Tibial nerve (tissue), 4 donors: ENCODE data around the gene SDK1. TPM values are rescaled to one million over a fixed set of nuclear protein-coding genes. Genes with fewer than 3 reads are reported as not detected.
"Not testable (repeated sequence)": the region's sequence is repeated elsewhere in the genome, so short reads cannot be mapped to it uniquely, and the experiment has no call there.

Experiments
- DNase-seq, 2 donors: peaks; one replicate each; pipeline ENCODE4 v3.0.0-alpha.2; 2019; ENCODE audit warnings: low spot score in 2 of 2
- H3K27ac ChIP-seq, 4 donors: fragments of 200-600 bp; sonication (generic) in 3 of 4; one replicate each; pipeline ENCODE4 v1.5.1; 2017 to 2019; ENCODE audit warnings: mild to moderate bottlenecking in 1 of 4
- H3K27me3 ChIP-seq, 2 donors: fragments of 200-600 bp; sonication (generic) in 1 of 2; one replicate each; pipeline versions ENCODE4 v1.5.1 to v1.6.0; 2017 to 2019
- H3K36me3 ChIP-seq, 3 donors: fragments of 200-600 bp; sonication (generic); one replicate each; pipeline ENCODE4 v1.5.1; 2018 to 2019
- H3K4me1 ChIP-seq, 4 donors: fragments of 200-600 bp; sonication (generic) in 3 of 4; one replicate each; pipeline ENCODE4 v1.5.1; 2017 to 2019
- H3K4me3 ChIP-seq, 4 donors: fragments of 200-600 bp; sonication (generic) in 3 of 4; one replicate each; pipeline ENCODE4 v1.5.1; 2017 to 2019; ENCODE audit warnings: mild to moderate bottlenecking in 1 of 4, moderate library complexity in 1 of 4
- H3K9me3 ChIP-seq, 4 donors: fragments of 200-600 bp; sonication (generic) in 3 of 4; one replicate each; pipeline ENCODE4 v1.5.1; 2017 to 2019
- EP300 ChIP-seq, 2 donors: sonication (generic); formaldehyde crosslinking; IDR thresholded peaks; one replicate each; pipeline ENCODE4 v1.6.1; 2017; ENCODE audit warnings: antibody characterized with exemption in 2 of 2, mild to moderate bottlenecking in 1 of 2
- POLR2A ChIP-seq, 2 donors: fragments of 450-650 bp; IDR thresholded peaks; one replicate each; pipeline ENCODE4 v1.6.1; 2017; ENCODE audit warnings: antibody characterized with exemption in 2 of 2, mild to moderate bottlenecking in 2 of 2, moderate library complexity in 2 of 2
- WGBS, 2 donors: methylation state at CpG; one replicate each; pipeline ENCODE4 v1.1.5; 2018; 5-methylcytosine and 5-hydroxymethylcytosine counted together
- total RNA-seq, 4 donors: library from RNA; depleted of rRNA; stranded (reverse); fragments of >200 nt; gene quantifications; one replicate each; pipeline ENCODE4 v1.1.0, GENCODE V29; 2016
- TF ChIP-seq, protein P1 (sequence below), 5 experiments: fragments of 200-600 bp in 3 of 5; fragments of 450-650 bp in 2 of 5; sonication (generic) in 3 of 5; IDR thresholded peaks; one replicate each; pipeline ENCODE4 v1.5.1; 2016 to 2019; ENCODE audit warnings: antibody characterized with exemption in 5 of 5, mild to moderate bottlenecking in 3 of 5, moderate library complexity in 2 of 5

The SDK1 gene
- total RNA-seq, 4 donors from 2014 or later = 8.2 to 16.2 (median 12.9) TPM

DNA sequence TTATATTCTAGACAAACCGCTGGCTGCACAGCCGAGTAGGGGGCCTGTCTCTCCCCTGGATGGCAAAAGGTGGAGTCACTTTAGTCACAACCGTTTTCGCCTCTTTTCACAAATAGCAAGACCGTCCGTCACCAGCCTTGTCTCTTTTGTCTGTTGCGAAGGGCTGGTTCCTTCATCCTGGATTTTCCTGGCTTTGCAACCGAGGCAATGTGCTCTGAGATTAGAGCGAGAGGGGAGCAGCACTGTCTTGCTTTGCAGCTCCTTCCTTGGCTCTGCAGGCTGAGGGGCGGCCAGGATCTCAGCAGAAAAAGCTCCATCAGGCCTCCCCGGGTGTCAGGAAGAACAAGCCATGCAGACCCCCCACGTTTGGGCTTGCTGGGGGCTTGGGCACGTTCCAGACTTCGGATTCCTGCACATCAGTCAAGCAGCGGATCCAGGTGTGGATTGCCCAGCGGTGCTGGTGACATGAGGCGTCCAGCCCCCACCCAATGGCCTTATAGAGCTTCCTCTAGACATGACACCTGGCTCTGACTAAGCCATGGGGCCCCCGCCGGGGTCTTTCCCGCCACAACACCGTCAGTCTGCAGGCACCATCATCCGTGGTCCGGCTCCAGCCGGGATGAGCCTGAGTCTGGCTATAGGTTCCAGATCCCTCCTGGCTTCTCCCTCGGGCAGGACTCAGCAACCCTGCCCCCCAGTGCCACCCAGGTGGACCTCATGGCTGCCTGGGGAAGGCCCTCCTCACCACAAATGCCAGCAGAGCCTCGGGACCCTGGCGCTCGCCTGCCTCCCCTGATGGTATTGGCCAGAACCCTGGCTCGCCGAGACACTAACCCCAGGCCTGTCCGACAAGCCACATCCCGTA, 913.5 kb downstream of the SDK1 start:
- 88 to 96% methylated on average over 23 to 32 of the region's 32 CpGs for WGBS, 2 donors
- H3K27ac ChIP-seq = no peak overlapping the region
- TF ChIP-seq, protein P1, sequence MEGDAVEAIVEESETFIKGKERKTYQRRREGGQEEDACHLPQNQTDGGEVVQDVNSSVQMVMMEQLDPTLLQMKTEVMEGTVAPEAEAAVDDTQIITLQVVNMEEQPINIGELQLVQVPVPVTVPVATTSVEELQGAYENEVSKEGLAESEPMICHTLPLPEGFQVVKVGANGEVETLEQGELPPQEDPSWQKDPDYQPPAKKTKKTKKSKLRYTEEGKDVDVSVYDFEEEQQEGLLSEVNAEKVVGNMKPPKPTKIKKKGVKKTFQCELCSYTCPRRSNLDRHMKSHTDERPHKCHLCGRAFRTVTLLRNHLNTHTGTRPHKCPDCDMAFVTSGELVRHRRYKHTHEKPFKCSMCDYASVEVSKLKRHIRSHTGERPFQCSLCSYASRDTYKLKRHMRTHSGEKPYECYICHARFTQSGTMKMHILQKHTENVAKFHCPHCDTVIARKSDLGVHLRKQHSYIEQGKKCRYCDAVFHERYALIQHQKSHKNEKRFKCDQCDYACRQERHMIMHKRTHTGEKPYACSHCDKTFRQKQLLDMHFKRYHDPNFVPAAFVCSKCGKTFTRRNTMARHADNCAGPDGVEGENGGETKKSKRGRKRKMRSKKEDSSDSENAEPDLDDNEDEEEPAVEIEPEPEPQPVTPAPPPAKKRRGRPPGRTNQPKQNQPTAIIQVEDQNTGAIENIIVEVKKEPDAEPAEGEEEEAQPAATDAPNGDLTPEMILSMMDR (IDR thresholded peaks at IDR 0.05) = no peak

DNA sequence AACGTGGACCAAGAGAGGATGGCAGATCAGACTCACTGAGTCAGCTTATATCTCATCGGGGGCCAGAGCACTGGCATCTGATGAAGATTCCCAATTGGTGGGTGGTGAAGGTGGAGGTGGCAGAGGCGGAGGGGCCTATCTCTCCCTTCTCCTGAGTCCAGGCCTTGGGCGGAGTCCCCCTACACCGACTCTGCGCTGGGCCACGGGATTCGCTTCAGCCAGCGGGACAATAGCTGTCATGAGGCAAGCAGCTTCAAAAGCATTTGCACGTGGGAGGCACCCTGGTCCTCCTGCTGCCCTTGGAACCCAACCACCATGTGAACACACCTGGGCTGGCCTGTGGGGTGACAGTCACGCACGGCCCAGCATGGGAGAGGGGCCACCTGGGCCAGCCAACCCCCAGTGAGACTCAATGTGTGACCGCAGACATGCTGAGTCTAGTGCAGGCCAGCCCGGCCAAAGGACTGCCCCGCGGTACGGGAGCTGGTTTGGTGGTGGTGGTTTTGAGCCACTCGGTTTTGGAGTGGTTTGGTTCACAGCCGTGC, 914.2 kb downstream of the SDK1 start:
- H3K9me3 ChIP-seq = no peaks in the 10 kb centered on the region
- TF ChIP-seq, protein P1 (IDR thresholded peaks at IDR 0.05) = no peak
- TF ChIP-seq EP300 (IDR thresholded peaks at IDR 0.05) (no peak), POLR2A (IDR thresholded peaks at IDR 0.05) (no peak)
- no peaks in the 10 kb centered on the region for H3K27me3 ChIP-seq
- no peaks in the 10 kb centered on the region for H3K4me1 ChIP-seq
- DNase-seq = no peak
- no peak overlapping the region for H3K4me3 ChIP-seq
- WGBS, 2 donors = 94 to 98% methylated on average over 10 to 13 of the region's 19 CpGs
- H3K27ac ChIP-seq = no peak overlapping the region
- H3K36me3 ChIP-seq = peaks cover 0 to 12% (median 0%) of the 10 kb centered on the region in 3 donors

More for the DNA sequence above, 913.5 kb downstream of the SDK1 start:
- no peak for DNase-seq
- Histone ChIP-seq H3K9me3 (no peaks in the 10 kb centered on the region), H3K4me3 (no peak overlapping the region), H3K4me1 (no peaks in the 10 kb centered on the region), H3K27me3 (no peaks in the 10 kb centered on the region), H3K36me3 (peaks cover 0 to 17% (median 0%) of the 10 kb centered on the region in 3 donors)

DNA sequence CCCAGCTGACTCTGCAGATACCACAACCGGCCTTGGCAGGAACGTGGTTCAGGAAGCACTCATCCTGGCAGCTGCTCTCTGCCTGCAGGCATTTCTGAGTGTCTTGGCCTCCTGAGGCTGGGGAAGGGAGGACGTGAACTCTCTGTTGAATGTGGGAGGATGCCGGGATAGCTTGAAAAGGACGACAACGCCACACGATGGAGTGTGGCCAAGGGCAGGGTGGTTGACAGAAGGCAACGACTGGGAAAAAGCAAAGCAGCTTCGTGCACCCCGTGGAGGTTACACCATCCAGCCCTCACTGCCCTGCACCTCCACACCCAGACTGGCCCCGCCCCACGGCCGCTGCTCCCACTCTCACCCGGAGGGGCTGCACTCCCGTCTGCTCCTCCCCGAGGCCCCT, 915.0 kb downstream of the SDK1 start:
- DNase-seq = no peak
- H3K36me3 ChIP-seq = peaks cover 0 to 11% (median 0%) of the 10 kb centered on the region in 3 donors
- TF ChIP-seq, protein P1 (IDR thresholded peaks at IDR 0.05) = no peak
- H3K4me1 ChIP-seq = no peaks in the 10 kb centered on the region
- no peaks in the 10 kb centered on the region for H3K9me3 ChIP-seq
- WGBS, 2 donors = 58 to 60% methylated on average over 16 of the region's 16 CpGs
- no peak overlapping the region for H3K4me3 ChIP-seq
- H3K27ac ChIP-seq = no peak overlapping the region
- H3K27me3 ChIP-seq = no peaks in the 10 kb centered on the region

DNA sequence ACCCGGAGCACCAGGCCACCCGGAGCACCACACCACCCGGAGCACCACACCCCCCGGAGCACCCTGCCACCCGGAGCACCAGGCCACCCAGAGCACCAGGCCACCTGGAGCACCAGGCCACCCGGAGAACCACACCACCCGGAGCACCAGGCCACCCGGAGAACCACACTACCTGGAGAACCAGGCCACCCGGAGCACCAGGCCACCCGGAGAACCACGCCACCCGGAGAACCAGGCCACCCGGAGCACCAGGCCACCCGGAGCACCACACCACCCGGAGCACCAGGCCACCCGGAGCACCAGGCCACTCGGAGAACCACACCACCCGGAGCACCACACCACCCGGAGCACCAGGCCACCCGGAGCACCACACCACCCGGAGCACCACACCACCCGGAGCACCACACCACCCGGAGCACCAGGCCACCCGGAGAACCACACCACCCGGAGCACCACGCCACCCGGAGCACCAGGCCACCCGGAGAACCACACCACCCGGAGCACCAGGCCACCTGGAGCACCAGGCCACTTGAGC, 916.1 kb downstream of the SDK1 start:
- H3K36me3 ChIP-seq = peaks cover 0 to 18% (median 0%) of the 10 kb centered on the region in 3 donors
- H3K4me1 ChIP-seq, H3K4me3 ChIP-seq, DNase-seq, H3K27ac ChIP-seq, H3K9me3 ChIP-seq, H3K27me3 ChIP-seq: not testable (repeated sequence)
- WGBS, 2 donors = 87 to 92% methylated on average over 10 to 28 of the region's 29 CpGs

DNA sequence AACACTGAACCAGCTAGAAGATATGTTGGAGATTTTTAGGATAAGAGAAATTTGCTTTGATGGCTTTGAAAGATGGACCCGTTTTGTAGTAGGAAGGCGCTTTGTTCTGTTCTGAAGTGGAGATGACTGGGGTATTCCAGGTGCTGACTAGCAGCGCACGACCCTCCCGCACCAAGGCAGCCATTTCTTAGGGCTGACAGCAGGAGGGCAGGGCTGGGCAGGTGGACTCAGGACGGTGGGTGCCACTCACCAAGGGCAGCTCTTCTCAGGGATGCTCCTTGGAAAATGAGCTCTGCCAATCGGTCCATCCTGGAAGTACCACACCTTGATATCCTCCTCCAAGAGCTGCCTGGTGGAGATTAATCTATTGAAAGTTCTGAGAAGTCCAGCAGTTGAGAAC, 917.4 kb downstream of the SDK1 start:
- H3K36me3 ChIP-seq = peaks cover 0 to 29% (median 0%) of the 10 kb centered on the region in 3 donors
- WGBS, 2 donors = 90 to 93% methylated on average over 7 of the region's 7 CpGs
- no peaks in the 10 kb centered on the region for H3K9me3 ChIP-seq
- no peak overlapping the region for H3K27ac ChIP-seq
- H3K4me1 ChIP-seq = no peaks in the 10 kb centered on the region
- no peaks in the 10 kb centered on the region for H3K27me3 ChIP-seq
- TF ChIP-seq EP300 (IDR thresholded peaks at IDR 0.05) (no peak), POLR2A (IDR thresholded peaks at IDR 0.05) (no peak)
- TF ChIP-seq, protein P1 (IDR thresholded peaks at IDR 0.05) = no peak
- no peak overlapping the region for H3K4me3 ChIP-seq
- no peak for DNase-seq
